SH-SY5Y (cell line): Measurements from ENCODE around the gene ZNF185.

Source experiments
- GATA2 ChIP-seq: IDR thresholded peaks from 2 replicates; pipeline ENCODE4 v1.6.1; 2011; ENCODE audit warnings: mild to moderate bottlenecking, low read depth, low read length
- GATA3 ChIP-seq: IDR thresholded peaks from 2 replicates; pipeline ENCODE4 v1.6.1; 2011; ENCODE audit warnings: low read depth, mild to moderate bottlenecking, low read length, moderate library complexity

- TF ChIP-seq GATA2 (no peak), GATA3 (no peak)
These were observed 47.4 kb upstream of the ZNF185 start for GRCh38 chrX:152850465-152850864.
